Esophagus squamous epithelium (tissue), 5 donors: ENCODE data around the gene CXCL14. TPM values are rescaled to one million over a fixed set of nuclear protein-coding genes. Genes with fewer than 3 reads are reported as not detected.

Source experiments
- DNase-seq: peaks from one replicate; lab custom pipeline; 2025; lab: John Stamatoyannopoulos, UW
- H3K27ac ChIP-seq, 4 donors: fragments of 200-600 bp; sonication (generic); one replicate each; pipeline ENCODE4 v1.5.1; 2016 to 2019; ENCODE audit warnings: mild to moderate bottlenecking in 1 of 4
- H3K27me3 ChIP-seq, 4 donors: fragments of 200-600 bp; sonication (generic); 1 replicate in 3 of 4; 2 replicates in 1 of 4; pipeline versions ENCODE4 v1.5.1 to v1.6.0; 2017 to 2021; ENCODE audit warnings: antibody characterized with exemption in 1 of 4
- H3K36me3 ChIP-seq, 3 donors: fragments of 200-600 bp; sonication (generic); one replicate each; pipeline ENCODE4 v1.5.1; 2016 to 2019
- H3K4me1 ChIP-seq, 3 donors: fragments of 200-600 bp; sonication (generic); one replicate each; pipeline ENCODE4 v1.5.1; 2017 to 2019
- H3K4me3 ChIP-seq, 4 donors: fragments of 200-600 bp; sonication (generic); 1 replicate in 3 of 4; 2 replicates in 1 of 4; pipeline ENCODE4 v1.5.1; 2016 to 2019; ENCODE audit warnings: mild to moderate bottlenecking in 2 of 4, moderate library complexity in 1 of 4
- H3K9me3 ChIP-seq, 3 donors: fragments of 200-600 bp; sonication (generic); one replicate each; pipeline ENCODE4 v1.5.1; 2016 to 2019
- CTCF ChIP-seq, 6 experiments: fragments of 450-650 bp in 4 of 6; fragments of 200-600 bp in 2 of 6; sonication (generic) in 2 of 6; IDR thresholded peaks; one replicate each; pipeline ENCODE4 v1.5.1; 2016 to 2019; ENCODE audit warnings: antibody characterized with exemption in 6 of 6, mild to moderate bottlenecking in 4 of 6, moderate library complexity in 4 of 6
- POLR2A ChIP-seq, 4 donors: fragments of 450-650 bp; IDR thresholded peaks; one replicate each; pipeline ENCODE4 v1.6.1; 2017; ENCODE audit warnings: antibody characterized with exemption in 4 of 4, mild to moderate bottlenecking in 4 of 4, moderate library complexity in 3 of 4
- WGBS, 2 donors: methylation state at CpG; one replicate each; pipeline ENCODE4 v1.1.5; 2018; 5-methylcytosine and 5-hydroxymethylcytosine counted together
- intact Hi-C: fragments of 100-400 bp; cut with DNase I; formaldehyde crosslinking; loops from one replicate; pipeline ENCODE4 v1.15.0; 2022
- total RNA-seq, 4 donors: library from RNA; depleted of rRNA; stranded (reverse); fragments of >200 nt; gene quantifications; one replicate each; pipeline ENCODE4 v1.1.0, GENCODE V29; 2016
- donor health status: DM: yes; HTN: yes; CAD: no.

The CXCL14 gene
- total RNA-seq, 4 donors from 2014 or later, result 23.1 to 160 (median 95.4) TPM

DNA sequence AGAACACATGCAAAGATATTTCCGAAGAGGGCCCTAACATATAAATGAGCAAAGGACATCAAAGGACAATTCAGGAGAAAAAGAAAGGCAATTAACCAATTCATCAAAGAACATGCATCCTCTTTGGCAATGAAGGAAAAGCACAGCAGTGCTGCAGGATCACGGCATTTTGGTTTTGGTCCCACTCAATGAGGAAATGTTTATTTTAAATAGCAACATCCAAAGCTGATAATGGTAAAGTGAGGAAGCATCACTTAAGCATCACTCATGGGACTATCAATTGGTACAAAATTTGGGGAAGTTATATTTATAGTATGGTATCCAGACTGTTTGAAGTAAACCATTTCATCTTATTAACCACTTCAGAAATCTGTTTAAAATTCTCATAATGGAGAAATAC is 5.5 kb upstream of the CXCL14 start:
- peaks cover 0 to 5% (median 0%) of the 10 kb centered on the region in 3 donors for H3K4me1 ChIP-seq
- 85 to 88% methylated on average over 2 of the region's 2 CpGs for WGBS, 2 donors
- H3K9me3 ChIP-seq, result no peaks in the 10 kb centered on the region
- H3K4me3 ChIP-seq, result no peak overlapping the region
- no peak for DNase-seq
- intact Hi-C loops, result no loop called here
- H3K27me3 ChIP-seq, result peaks cover 0 to 54% (median 2%) of the 10 kb centered on the region in 4 donors
- no peak for TF ChIP-seq POLR2A (IDR thresholded peaks at IDR 0.05)
- TF ChIP-seq CTCF (IDR thresholded peaks at IDR 0.05), result no peak
- no peak overlapping the region for H3K27ac ChIP-seq
- no peaks in the 10 kb centered on the region for H3K36me3 ChIP-seq

GRCh38 chr5:135582099-135582781 is 3.4 kb upstream of the CXCL14 start:
- Histone ChIP-seq H3K27me3 (peaks cover 0 to 74% (median 5%) of the 10 kb centered on the region in 4 donors), H3K4me3 (no peak overlapping the region), H3K36me3 (no peaks in the 10 kb centered on the region), H3K27ac (no peak overlapping the region), H3K9me3 (no peaks in the 10 kb centered on the region), H3K4me1 (peaks cover 6 to 25% (median 8%) of the 10 kb centered on the region in 3 donors)
- 63 to 85% methylated on average over 6 of the region's 6 CpGs for WGBS, 2 donors
- TF ChIP-seq POLR2A (IDR thresholded peaks at IDR 0.05) (no peak), CTCF (IDR thresholded peaks at IDR 0.05) (no peak)
- intact Hi-C loops, result no loop called here
- no peak for DNase-seq

- TF ChIP-seq CTCF (IDR thresholded peaks at IDR 0.05), result no peak
- no peak for TF ChIP-seq POLR2A (IDR thresholded peaks at IDR 0.05)
- DNase-seq, result no peak
- 0 to 2% methylated on average over 4 to 10 of the region's 21 CpGs for WGBS, 2 donors
- Histone ChIP-seq H3K27ac (peak overlapping the region; percentile 72 to 75 (median 73)), H3K4me1 (peaks cover 8 to 54% (median 11%) of the 10 kb centered on the region in 3 donors), H3K36me3 (no peaks in the 10 kb centered on the region), H3K4me3 (peak overlapping the region; percentile 51 to 71 (median 54)), H3K9me3 (no peaks in the 10 kb centered on the region), H3K27me3 (peaks cover 0 to 88% (median 5%) of the 10 kb centered on the region in 4 donors)
- intact Hi-C loops, result no loop called here
Observed at GRCh38 chr5:135578305-135578684, 496 bp downstream of the CXCL14 start.

- intact Hi-C loops, result no loop called here
- H3K9me3 ChIP-seq, result no peaks in the 10 kb centered on the region
- peaks cover 8 to 62% (median 11%) of the 10 kb centered on the region in 3 donors for H3K4me1 ChIP-seq
- H3K36me3 ChIP-seq, result no peaks in the 10 kb centered on the region
- peaks cover 0 to 81% (median 3%) of the 10 kb centered on the region in 4 donors for H3K27me3 ChIP-seq
- whole genome bisulfite sequencing, 2 donors, result 6 to 17% methylated on average over 2 to 8 of the region's 8 CpGs
- DNase-seq, result no peak
- H3K4me3 ChIP-seq, result peak overlapping the region; percentile 51 to 71 (median 54)
- peak overlapping the region; percentile 11 to 74 (median 47) for H3K27ac ChIP-seq
- no peak for TF ChIP-seq POLR2A (IDR thresholded peaks at IDR 0.05)
- no peak for TF ChIP-seq CTCF (IDR thresholded peaks at IDR 0.05)
Observed at GRCh38 chr5:135577421-135577820, 1.4 kb downstream of the CXCL14 start.

DNA sequence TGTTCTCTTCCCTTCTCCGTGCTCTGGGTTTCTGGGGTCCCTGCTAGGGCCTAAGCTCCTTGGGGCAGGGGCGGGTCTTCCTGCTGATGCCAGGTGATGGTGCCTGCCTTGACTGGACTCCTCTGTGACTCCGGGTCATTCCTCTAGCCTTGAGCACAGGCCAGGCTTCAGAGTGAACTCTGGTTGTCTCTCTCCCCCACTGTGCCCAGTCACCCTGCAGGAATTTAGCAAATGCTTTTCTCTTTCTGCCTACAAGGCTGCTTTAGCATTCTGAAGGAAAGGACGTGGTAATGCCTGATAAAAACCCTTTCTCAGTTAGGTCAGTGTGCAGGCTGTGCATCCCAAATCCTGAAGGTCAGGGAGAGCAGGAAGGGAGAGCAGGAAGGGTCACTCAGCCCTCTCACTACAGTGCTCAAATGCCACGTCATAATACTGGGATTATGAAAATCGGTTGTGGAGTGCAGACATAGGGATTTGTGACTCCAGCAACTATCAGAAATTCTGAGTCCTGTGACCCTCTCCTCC is 2.7 kb downstream of the CXCL14 start:
- H3K4me3 ChIP-seq, result peak overlapping the region in 3 of 4 donors; percentile 51 to 71 (median 53)
- intact Hi-C loops, result no loop called here
- peaks cover 0 to 69% (median 3%) of the 10 kb centered on the region in 4 donors for H3K27me3 ChIP-seq
- peak overlapping the region in 2 of 4 donors; percentile 17 to 52 for H3K27ac ChIP-seq
- WGBS, 2 donors, result 31 to 50% methylated on average over 5 to 6 of the region's 6 CpGs
- H3K4me1 ChIP-seq, result peaks cover 8 to 74% (median 11%) of the 10 kb centered on the region in 3 donors
- H3K9me3 ChIP-seq, result no peaks in the 10 kb centered on the region
- no peaks in the 10 kb centered on the region for H3K36me3 ChIP-seq
- no peak for DNase-seq
- TF ChIP-seq CTCF (IDR thresholded peaks at IDR 0.05) (no peak), POLR2A (IDR thresholded peaks at IDR 0.05) (no peak)
